ENCODE results near the gene HECW1.
"Not testable (repeated sequence)": the region's sequence is repeated elsewhere in the genome, so short reads cannot be mapped to it uniquely, and the experiment has no call there.

Gene HECW1

GRCh38 chr7:43208242-43208641 is 95.8 kb downstream of the HECW1 start:
- DNase-seq (ENCODE audit: low read depth), result no peak

DNA sequence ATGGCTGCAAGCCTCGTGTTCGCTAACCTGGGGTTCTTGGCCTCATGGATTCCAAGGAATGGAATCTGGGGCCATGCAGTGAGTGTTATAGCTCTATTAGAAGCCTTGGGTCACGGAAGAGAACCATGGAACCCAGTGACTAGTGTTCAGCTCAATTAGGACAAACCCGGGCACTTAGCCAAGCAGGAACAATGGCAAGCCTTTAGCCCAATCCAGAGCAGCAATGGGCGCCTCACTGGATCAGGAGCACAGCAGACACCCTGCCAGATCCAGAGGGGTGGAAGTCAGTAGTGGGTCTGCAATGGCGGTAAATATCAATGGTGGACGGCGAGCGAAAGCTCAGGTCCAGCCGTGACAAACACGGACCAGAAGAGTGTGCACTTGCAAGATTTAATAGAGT is 98.1 kb downstream of the HECW1 start:
- not testable (repeated sequence) for DNase-seq (ENCODE audit: low read depth)

DNA sequence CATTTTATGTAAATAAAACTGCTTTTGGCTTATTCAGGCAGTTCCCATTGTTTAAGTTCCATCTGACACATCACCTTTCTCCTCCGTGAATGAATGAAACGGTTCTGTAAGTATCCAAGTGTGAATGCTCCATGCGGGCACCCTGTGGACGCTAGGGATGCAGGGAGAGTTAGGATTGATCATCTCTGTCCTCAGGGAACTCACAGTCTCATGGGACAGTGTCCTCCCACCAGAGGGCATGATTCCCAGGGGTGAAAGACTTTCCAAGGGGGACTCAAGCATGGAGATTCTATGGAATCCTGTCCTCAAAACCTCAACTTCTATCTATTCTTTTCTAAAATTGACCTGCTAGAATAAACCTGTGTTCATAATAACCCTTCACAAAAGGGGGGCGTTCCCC is 98.8 kb downstream of the HECW1 start:
- no peak for DNase-seq (ENCODE audit: low read depth)

- DNase-seq (ENCODE audit: low read depth), result no peak
Observed at GRCh38 chr7:43211693-43212092, 99.2 kb downstream of the HECW1 start.

- no peak for DNase-seq (ENCODE audit: low read depth)
Observed at GRCh38 chr7:43212921-43213320, 100.5 kb downstream of the HECW1 start.

DNA sequence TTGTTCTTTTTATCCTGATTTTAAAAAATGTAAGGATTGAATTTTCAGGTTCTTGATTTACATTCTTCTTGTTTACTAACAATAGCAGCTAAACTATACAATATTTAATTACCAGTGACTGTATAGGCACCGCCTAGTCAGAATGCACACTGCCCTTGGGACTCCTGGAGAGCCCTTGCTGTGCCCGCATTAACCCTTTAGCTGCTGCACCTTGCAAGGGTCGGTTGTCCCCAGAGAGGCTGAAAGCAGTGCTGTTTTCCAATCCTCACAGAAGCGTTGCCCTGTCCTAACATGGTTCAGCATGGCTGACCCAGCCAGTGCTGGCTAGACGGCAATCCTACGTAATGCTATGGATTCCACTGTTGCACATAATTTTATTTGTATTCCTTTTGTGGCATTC is 102.6 kb downstream of the HECW1 start:
- DNase-seq (ENCODE audit: low read depth), result no peak

DNA sequence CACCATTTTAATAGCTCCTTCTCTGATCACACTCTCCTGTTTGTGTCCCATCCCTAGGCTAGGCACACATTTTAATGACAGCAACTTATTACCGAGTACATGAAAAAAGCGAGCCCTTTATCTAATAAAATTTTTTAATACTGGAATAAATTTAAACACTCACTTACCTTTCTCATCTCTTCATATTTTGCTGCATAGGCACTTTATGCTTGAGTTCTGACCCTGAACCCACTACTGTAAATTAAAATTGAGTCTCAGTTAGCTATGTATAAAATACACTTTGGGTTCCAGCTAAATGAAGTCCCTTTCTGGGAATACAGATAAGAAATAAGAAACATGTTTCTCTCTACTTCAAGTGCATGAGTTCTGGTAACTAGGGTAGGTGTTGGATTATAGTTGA is 104.6 kb downstream of the HECW1 start:
- DNase-seq (ENCODE audit: low read depth), result no peak

GRCh38 chr7:43218901-43219300 is 106.5 kb downstream of the HECW1 start:
- DNase-seq (ENCODE audit: low read depth), result not testable (repeated sequence)

DNA sequence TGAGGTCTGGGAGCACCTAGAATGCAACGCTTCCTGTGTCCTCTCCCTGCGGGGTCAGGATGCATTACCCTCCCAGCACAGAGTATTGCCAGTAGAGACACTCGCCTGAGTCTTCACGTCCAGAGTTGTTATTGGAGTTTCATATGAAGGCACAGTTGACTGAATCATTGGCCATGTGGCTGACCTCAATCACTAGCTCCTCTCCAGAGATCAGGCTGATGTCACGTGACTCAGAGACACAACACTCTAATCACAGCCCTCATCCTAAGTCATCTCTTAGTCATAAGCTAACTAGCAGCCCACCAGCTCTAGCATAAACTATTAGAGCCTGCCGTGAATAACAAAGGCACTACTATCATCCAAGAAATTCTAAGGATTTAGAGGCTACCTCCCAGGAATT is 107.8 kb downstream of the HECW1 start:
- no peak for DNase-seq (ENCODE audit: low read depth)

DNA sequence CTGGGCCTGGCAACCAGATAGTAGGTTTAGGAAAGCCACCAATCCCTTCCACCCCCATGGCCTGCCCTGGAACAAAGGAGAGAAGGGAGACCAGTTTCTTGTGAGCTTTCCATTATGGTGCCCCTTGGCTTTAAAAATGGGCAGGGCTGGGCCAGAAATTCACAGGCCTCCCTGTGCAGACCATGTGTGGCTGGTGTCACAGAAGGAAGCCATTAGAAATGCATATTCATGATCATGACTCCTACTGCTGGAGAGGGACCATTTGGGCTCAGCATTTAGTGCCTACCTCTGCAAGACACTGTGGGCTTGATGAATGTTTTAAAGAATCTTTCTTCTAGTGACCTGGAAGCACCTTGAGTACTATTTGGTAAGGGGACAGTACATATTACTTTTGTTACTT is 108.3 kb downstream of the HECW1 start:
- DNase-seq (ENCODE audit: low read depth), result no peak

- no peak for DNase-seq (ENCODE audit: low read depth)
Observed at GRCh38 chr7:43229801-43230200, 117.4 kb downstream of the HECW1 start.

GRCh38 chr7:43232366-43232765 is 119.9 kb downstream of the HECW1 start:
- no peak for DNase-seq (ENCODE audit: low read depth)

- DNase-seq (ENCODE audit: low read depth), result no peak
Observed at GRCh38 chr7:43234073-43234472, 121.6 kb downstream of the HECW1 start.

DNA sequence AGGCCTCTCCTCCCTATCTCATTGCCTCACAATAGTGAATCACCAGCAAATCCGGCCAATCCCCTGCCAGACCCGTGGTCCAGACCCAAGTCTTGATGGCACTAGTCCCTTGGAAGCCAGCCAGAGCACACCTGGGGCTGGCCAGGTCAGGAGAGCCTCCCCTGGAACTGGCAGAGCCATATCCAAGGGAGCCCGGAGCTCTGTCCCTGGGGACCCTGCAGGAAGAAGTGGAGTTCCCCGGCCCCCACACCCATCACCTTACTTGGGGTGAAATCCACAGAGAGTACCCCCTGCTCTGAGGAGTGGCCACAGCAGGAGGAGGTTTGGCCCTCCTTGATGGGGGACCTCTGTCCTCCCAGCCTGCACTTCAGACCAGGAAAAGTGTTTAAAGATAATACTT is 122.5 kb downstream of the HECW1 start:
- DNase-seq (ENCODE audit: low read depth), result no peak

- no peak for DNase-seq (ENCODE audit: low read depth)
Observed at GRCh38 chr7:43240565-43240964, 128.1 kb downstream of the HECW1 start.

DNA sequence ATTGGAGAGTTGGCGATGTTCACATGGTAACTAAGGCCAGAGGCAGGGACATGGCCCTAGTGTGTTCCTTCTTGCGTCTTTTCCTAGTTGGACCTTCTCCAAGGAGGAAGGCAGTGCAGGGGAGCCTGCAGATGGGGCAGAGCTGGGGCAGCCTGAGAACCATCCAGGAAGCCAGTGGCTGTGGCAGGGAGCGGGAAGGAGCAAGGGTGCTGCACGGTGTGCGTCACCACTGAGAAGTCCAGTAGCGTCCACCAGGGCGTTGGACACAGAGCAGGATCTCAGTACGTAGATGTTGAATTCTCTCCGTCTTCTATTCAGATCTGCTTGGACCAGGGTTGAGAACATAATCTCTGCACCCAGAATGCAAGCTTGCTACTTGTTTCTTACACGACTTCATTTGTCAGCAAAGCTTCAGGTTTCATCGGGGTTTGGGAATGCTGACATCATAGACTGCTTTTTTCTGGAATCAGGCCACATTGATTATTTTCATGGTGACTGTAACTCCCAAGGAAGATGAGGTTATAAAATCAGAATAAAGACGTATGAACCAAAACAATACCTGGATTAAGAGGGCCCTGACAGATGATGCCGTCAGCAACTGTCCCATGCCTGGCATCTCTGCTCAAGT is 130.3 kb downstream of the HECW1 start:
- no peak for DNase-seq (ENCODE audit: low read depth)

- DNase-seq (ENCODE audit: low read depth), result no peak
Observed at GRCh38 chr7:43244232-43244631, 131.8 kb downstream of the HECW1 start.

DNA sequence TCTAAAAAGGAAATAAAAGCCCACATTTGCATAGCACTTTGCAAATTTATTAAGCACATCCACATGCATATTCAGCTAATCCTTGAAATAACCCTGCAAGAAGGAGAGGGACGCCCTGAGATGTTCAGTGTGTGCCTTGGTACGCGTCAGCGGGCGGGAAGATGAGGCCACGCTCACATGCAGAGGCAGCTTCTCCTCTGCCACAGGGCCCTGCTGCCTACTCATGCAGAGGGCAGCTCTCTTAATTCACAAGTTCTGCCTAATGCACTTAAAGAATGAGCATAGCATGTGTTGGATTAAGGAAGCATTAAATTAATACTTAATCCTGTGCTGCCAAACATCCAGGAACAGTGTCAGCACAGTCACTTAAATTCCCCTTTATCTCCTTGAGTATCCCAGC is 132.3 kb downstream of the HECW1 start:
- DNase-seq (ENCODE audit: low read depth), result no peak

- no peak for DNase-seq (ENCODE audit: low read depth)
Observed at GRCh38 chr7:43247757-43248156, 135.3 kb downstream of the HECW1 start.

- DNase-seq (ENCODE audit: low read depth), result no peak
Observed at GRCh38 chr7:43248553-43248952, 136.1 kb downstream of the HECW1 start.

DNA sequence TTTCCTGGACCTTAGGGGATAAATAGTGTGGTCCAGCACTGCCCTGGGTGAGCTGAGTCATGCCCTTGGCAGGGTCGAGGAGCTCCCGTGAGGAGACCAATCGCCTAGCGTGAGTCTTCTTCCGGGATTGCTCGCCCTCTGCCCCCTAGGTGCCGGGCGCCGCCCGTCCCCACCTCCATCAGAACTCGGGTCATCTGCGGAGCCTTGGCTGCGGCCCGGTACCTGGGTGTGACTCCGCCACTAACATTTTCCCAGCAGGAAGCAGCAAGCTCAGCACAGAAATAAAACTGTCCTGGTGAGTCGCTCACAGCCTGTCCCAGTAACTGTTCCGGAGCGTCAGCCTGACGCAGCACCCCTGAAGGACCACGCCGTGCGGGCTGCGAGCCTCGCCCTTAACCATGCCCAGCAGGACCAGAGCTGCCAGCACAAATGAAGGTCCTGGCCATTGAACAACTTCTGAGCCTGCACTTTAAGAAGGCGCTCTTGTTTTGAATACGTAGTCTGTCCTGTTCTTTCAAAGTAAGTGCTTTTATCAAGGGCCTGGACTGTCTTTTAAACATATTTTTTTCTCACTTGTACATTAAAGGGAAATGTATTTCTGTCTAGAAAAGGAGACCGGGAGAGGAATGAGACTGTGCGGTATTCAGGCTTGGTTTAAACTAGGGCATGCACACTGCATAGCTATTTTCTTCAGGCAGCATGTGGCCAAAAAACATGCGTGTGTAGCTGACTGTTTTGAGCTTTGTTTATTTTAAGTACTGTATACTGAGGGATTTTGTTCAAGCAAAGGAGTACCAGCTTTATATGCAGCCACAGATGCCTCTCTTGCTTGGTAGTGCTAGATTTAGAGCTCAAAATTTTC is 136.7 kb downstream of the HECW1 start:
- no peak for DNase-seq (ENCODE audit: low read depth)

GRCh38 chr7:43249823-43250145 is 137.3 kb downstream of the HECW1 start:
- no peak for DNase-seq (ENCODE audit: low read depth)

- peak; percentile 20 for DNase-seq (ENCODE audit: low read depth)
Observed at GRCh38 chr7:43260980-43261878, 148.8 kb downstream of the HECW1 start.
